ENCODE measurements around the gene CELF4. TPM values are rescaled to one million over a fixed set of nuclear protein-coding genes. Genes with fewer than 3 reads are reported as not detected.

Gene CELF4
- total and polyA plus RNA-seq, 7 donors = 0.60 to 5.0 (median 1.8) TPM; not detected in 1

- peaks cover 0 to 23% (median 20%) of the 10 kb centered on the region in 4 donors for H3K4me1 ChIP-seq
- 55 to 73% methylated on average over 5 of the region's 5 CpGs for WGBS, 2 donors
- DNase-seq = no peak
- TF ChIP-seq EP300 (IDR thresholded peaks at IDR 0.05) (no peak), CTCF (IDR thresholded peaks at IDR 0.05) (no peak), POLR2A (IDR thresholded peaks at IDR 0.05) (no peak), POLR2AphosphoS5 (IDR thresholded peaks at IDR 0.05) (no peak)
- H3K36me3 ChIP-seq = no peaks in the 10 kb centered on the region
- H3K9me3 ChIP-seq = no peaks in the 10 kb centered on the region
- intact Hi-C loops (cut with DNase I) = no loop called here
- no peak overlapping the region for H3K4me3 ChIP-seq
- no peak overlapping the region for H3K27ac ChIP-seq
- peaks cover 27 to 63% (median 44%) of the 10 kb centered on the region in 3 donors for H3K27me3 ChIP-seq
Observed at GRCh38 chr18:37570336-37570930, 4.8 kb upstream of the CELF4 start.

GRCh38 chr18:37568671-37569070 lies 3.1 kb upstream of the CELF4 start:
- H3K4me1 ChIP-seq = peaks cover 0 to 29% (median 27%) of the 10 kb centered on the region in 4 donors
- intact Hi-C loops (cut with DNase I) = no loop called here
- H3K27ac ChIP-seq = no peak overlapping the region
- TF ChIP-seq EP300 (IDR thresholded peaks at IDR 0.05) = no peak
- TF ChIP-seq POLR2A (IDR thresholded peaks at IDR 0.05) = no peak
- no peak for TF ChIP-seq CTCF (IDR thresholded peaks at IDR 0.05)
- TF ChIP-seq POLR2AphosphoS5 (IDR thresholded peaks at IDR 0.05) = no peak
- 47 to 58% methylated on average over 4 of the region's 4 CpGs for WGBS, 2 donors
- no peaks in the 10 kb centered on the region for H3K36me3 ChIP-seq
- H3K9me3 ChIP-seq = no peaks in the 10 kb centered on the region
- no peak overlapping the region for H3K4me3 ChIP-seq
- H3K27me3 ChIP-seq = peaks cover 27 to 74% (median 59%) of the 10 kb centered on the region in 3 donors
- DNase-seq = no peak

GRCh38 chr18:37567994-37568359 lies 2.4 kb upstream of the CELF4 start:
- intact Hi-C loops (cut with DNase I) = no loop called here
- Histone ChIP-seq H3K4me1 (peaks cover 0 to 29% (median 27%) of the 10 kb centered on the region in 4 donors), H3K36me3 (no peaks in the 10 kb centered on the region), H3K9me3 (no peaks in the 10 kb centered on the region), H3K27me3 (peaks cover 27 to 81% (median 62%) of the 10 kb centered on the region in 3 donors), H3K27ac (no peak overlapping the region), H3K4me3 (no peak overlapping the region)
- WGBS, 2 donors = 32% methylated on average over 10 of the region's 10 CpGs
- no peak for DNase-seq
- TF ChIP-seq POLR2A (IDR thresholded peaks at IDR 0.05) = no peak
- no peak for TF ChIP-seq EP300 (IDR thresholded peaks at IDR 0.05)
- no peak for TF ChIP-seq CTCF (IDR thresholded peaks at IDR 0.05)
- TF ChIP-seq POLR2AphosphoS5 (IDR thresholded peaks at IDR 0.05) = no peak

GRCh38 chr18:37567061-37567993 lies 1.7 kb upstream of the CELF4 start:
- Histone ChIP-seq H3K4me1 (peaks cover 0 to 29% (median 27%) of the 10 kb centered on the region in 4 donors), H3K36me3 (no peaks in the 10 kb centered on the region), H3K4me3 (peak overlapping the region; percentile 22 to 62 (median 50)), H3K27me3 (peaks cover 27 to 83% (median 62%) of the 10 kb centered on the region in 3 donors), H3K27ac (no peak overlapping the region), H3K9me3 (no peaks in the 10 kb centered on the region)
- TF ChIP-seq EP300 (IDR thresholded peaks at IDR 0.05) = no peak
- TF ChIP-seq POLR2AphosphoS5 (IDR thresholded peaks at IDR 0.05) = no peak
- TF ChIP-seq POLR2A (IDR thresholded peaks at IDR 0.05) = no peak
- TF ChIP-seq CTCF (IDR thresholded peaks at IDR 0.05) = no peak
- 5 to 12% methylated on average over 72 of the region's 72 CpGs for WGBS, 2 donors
- peak; percentile 51 for DNase-seq
- intact Hi-C loops (cut with DNase I) = no loop called here
